GM12891 (cell line): ENCODE results near the gene OAS2.

ENCODE experiments used
- DNase-seq: peaks from one replicate; pipeline ENCODE4 v3.0.0; 2011; ENCODE audit warnings: low spot score; ENCODE audit not compliant: insufficient read length
- FAIRE-seq: peaks from 2 replicates; lab custom pipeline; 2011; peaks lifted over from hg19 to GRCh38; lab: Jason Lieb, UNC
- PAX5 ChIP-seq: IDR thresholded peaks from 2 replicates; pipeline ENCODE4 v1.6.1; 2011; ENCODE audit warnings: low read length, moderate library complexity, mild to moderate bottlenecking; ENCODE audit not compliant: insufficient read depth, severe bottlenecking
- POLR2A ChIP-seq: IDR thresholded peaks from 2 replicates; pipeline ENCODE4 v1.6.1; 2011; ENCODE audit warnings: low read depth, low read length, control low read depth
- POLR2AphosphoS5 ChIP-seq: IDR thresholded peaks from 2 replicates; pipeline ENCODE4 v1.6.1; 2011; ENCODE audit warnings: low read depth, low read length, control low read depth
- POU2F2 ChIP-seq: IDR thresholded peaks from 2 replicates; pipeline ENCODE4 v1.6.1; 2011; ENCODE audit warnings: low read depth, mild to moderate bottlenecking, control low read depth, low read length, moderate library complexity
- SPI1 ChIP-seq: IDR thresholded peaks from 2 replicates; pipeline ENCODE4 v1.6.1; 2011; ENCODE audit warnings: low read depth, low read length, control low read depth
- TAF1 ChIP-seq: IDR thresholded peaks from 2 replicates; pipeline ENCODE4 v1.6.1; 2011; ENCODE audit warnings: low read depth, low read length, control low read depth

OAS2 gene

DNA sequence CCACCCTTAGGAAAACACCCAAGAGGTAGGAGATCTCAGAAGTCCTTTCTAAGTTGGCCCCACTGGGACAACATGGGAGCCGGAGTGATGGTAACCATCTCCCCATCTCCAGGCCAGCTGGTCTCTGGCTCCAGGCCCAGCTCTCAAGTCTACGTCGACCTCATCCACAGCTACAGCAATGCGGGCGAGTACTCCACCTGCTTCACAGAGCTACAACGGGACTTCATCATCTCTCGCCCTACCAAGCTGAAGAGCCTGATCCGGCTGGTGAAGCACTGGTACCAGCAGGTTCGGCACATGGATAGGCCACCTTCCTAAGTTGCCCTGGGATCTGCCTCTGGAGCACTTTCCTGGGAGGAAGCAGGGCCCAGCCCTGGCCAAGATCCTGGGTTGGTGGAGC, 11.0 kb upstream of the OAS2 start:
- no peak for DNase-seq
- FAIRE-seq, result no peak
- TF ChIP-seq POLR2A (no peak), PAX5 (no peak), POU2F2 (no peak), TAF1 (no peak), POLR2AphosphoS5 (no peak), SPI1 (no peak)

- FAIRE-seq (no peak), DNase-seq (no peak)
- TF ChIP-seq POU2F2 (no peak), TAF1 (no peak), POLR2A (no peak), PAX5 (no peak), POLR2AphosphoS5 (no peak), SPI1 (no peak)
Measured at GRCh38 chr12:112967858-112968257, 10.5 kb upstream of the OAS2 start.

DNA sequence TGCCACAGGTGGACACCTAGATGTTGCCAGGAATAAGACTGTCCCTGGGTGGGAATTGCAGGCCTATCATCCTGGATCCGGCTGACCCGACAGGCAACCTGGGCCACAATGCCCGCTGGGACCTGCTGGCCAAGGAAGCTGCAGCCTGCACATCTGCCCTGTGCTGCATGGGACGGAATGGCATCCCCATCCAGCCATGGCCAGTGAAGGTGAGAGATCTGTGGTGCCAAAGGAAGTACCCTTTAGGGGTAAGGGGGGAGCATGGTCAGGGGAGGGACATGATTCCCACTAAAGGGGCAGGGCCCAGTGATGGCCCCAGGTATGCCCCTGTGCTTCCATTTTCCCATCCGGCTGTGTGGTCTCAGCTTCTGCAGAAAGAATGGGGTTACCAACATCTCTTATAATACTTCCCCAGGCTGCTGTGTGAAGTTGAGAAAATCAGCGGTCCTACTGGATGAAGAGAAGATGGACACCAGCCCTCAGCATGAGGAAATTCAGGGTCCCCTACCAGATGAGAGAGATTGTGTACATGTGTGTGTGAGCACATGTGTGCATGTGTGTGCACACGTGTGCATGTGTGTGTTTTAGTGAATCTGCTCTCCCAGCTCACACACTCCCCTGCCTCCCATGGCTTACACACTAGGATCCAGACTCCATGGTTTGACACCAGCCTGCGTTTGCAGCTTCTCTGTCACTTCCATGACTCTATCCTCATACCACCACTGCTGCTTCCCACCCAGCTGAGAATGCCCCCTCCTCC, 8.6 kb upstream of the OAS2 start:
- no peak for FAIRE-seq
- TF ChIP-seq POU2F2, result no peak
- no peak for TF ChIP-seq TAF1
- TF ChIP-seq PAX5, result no peak
- no peak for DNase-seq

DNA sequence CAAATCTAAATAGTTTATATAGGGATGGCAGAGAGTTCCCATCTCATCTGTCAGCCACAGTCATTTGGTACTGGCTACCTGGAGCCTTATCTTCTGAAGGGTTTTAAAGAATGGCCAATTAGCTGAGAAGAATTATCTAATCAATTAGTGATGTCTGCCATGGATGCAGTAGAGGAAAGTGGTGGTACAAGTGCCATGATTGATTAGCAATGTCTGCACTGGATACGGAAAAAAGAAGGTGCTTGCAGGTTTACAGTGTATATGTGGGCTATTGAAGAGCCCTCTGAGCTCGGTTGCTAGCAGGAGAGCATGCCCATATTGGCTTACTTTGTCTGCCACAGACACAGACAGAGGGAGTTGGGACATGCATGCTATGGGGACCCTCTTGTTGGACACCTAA, 7.9 kb upstream of the OAS2 start:
- TF ChIP-seq POU2F2 (no peak), POLR2A (no peak), SPI1 (no peak), PAX5 (no peak), POLR2AphosphoS5 (no peak), TAF1 (no peak)
- FAIRE-seq, result no peak
- no peak for DNase-seq

DNA sequence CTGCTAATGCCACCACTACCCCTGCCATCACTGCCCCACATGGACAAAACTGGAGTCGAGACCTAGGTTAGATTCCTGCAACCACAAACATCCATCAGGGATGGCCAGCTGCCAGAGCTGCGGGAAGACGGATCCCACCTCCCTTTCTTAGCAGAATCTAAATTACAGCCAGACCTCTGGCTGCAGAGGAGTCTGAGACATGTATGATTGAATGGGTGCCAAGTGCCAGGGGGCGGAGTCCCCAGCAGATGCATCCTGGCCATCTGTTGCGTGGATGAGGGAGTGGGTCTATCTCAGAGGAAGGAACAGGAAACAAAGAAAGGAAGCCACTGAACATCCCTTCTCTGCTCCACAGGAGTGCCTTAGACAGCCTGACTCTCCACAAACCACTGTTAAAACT, 7.1 kb upstream of the OAS2 start:
- DNase-seq (no peak), FAIRE-seq (no peak)
- TF ChIP-seq POLR2AphosphoS5 (no peak), POLR2A (no peak)

DNA sequence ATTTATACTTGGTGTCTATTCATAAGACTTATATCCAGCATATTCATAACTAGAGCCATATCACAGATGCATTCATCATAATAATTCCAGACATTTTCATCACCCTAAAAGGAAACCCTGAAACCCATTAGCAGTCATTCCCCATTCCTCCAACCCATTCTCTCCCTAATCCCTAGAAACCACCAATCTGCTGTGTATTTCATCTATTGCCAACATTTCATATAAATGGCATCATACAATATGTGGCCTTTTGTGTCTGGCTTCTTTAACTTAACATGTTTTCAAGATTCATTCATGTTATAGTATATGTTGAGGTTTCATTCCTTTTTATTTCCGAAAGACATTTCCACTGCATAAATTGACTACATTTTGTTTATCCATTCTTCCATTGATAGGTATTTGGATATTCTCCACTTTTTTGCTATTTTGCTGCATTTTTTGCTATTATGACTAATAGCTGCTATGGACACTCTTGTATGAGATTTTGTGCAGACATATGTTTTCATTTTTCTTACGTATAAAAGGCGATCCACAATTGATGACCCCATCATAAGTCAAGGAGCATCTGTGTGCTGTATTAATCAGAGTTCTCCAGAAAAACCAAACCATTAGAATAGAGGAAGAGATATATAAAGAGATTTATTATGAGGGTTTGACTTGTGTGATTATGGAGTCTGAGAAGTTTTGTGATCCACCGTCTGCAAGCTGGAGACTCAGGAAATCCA, 5.1 kb upstream of the OAS2 start:
- no peak for DNase-seq
- TF ChIP-seq POLR2A (no peak), POU2F2 (no peak), POLR2AphosphoS5 (no peak), TAF1 (no peak), PAX5 (no peak), SPI1 (no peak)
- FAIRE-seq, result no peak

DNA sequence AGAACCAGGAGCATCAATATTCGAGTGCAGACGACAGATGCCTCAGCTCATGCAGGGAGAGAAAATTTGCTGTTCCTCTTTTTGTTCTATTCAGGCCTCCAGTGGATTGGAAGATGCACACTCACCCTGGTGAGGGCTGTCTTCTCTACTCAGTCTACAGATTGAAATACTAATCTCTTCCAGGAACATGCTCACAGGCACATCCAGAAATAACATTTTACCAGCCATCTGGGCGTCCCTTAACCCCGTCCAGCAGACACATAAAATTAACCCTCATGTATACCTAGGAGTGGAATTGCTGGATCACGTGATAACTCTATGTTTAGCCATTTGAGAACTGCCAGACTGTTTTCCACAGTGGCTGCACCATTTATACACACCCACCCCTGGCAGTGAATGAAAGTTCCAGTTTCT, 4.5 kb upstream of the OAS2 start:
- no peak for DNase-seq
- FAIRE-seq, result peak; percentile 55
- TF ChIP-seq POLR2AphosphoS5 (no peak), TAF1 (no peak), POU2F2 (no peak), POLR2A (no peak), PAX5 (no peak), SPI1 (peak; percentile 85)

GRCh38 chr12:112974904-112975303, 3.4 kb upstream of the OAS2 start:
- TF ChIP-seq TAF1 (no peak), PAX5 (no peak), SPI1 (no peak), POLR2A (no peak), POLR2AphosphoS5 (no peak), POU2F2 (no peak)
- FAIRE-seq (no peak), DNase-seq (no peak)

DNA sequence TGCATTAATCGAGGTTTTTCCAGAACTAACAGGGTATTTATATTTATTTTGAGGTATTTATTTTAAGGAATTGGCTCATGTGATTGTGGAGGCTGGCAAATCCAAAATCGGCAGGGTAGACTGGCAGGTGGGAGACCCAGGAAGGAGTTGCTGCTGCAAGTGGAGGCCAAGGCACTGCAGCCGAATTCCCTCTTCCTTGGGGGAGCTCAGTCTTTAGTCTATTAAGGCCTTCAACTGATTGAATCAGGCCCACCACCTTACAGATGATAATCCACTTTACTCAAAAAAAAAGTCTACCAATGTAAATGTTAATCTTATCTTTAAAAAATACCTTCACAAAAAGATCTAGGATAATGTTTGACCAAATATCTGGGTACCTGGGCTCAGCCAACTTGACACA, 1.2 kb upstream of the OAS2 start:
- no peak for TF ChIP-seq POLR2AphosphoS5
- no peak for TF ChIP-seq POU2F2
- DNase-seq (no peak), FAIRE-seq (no peak)

- TF ChIP-seq PAX5 (no peak), POLR2A (no peak), SPI1 (no peak), POLR2AphosphoS5 (no peak), POU2F2 (no peak), TAF1 (no peak)
- no peak for DNase-seq
- FAIRE-seq, result no peak
Measured at GRCh38 chr12:112977641-112978040, 678 bp upstream of the OAS2 start.

- peak; percentile 89 for FAIRE-seq
- TF ChIP-seq POLR2A (peak; percentile 52), SPI1 (no peak)
- no peak for DNase-seq
Measured at GRCh38 chr12:112979041-112979680, 842 bp downstream of the OAS2 start.
